Small intestine (tissue), 7 donors: ENCODE data around the gene SMG5. TPM values are rescaled to one million over a fixed set of nuclear protein-coding genes. Genes with fewer than 3 reads are reported as not detected.

ENCODE experiments used
- DNase-seq, 2 donors: peaks; one replicate each; pipeline versions ENCODE4 v3.0.0 to v3.0.0-alpha.2; 2013
- FAIRE-seq: peaks from 2 replicates; lab custom pipeline; 2012; peaks lifted over from hg19 to GRCh38; lab: Jason Lieb, UNC
- H3K27ac ChIP-seq, 3 donors: one replicate each; pipeline ENCODE4 v1.5.1; 2013; ENCODE audit warnings: low read length in 2 of 3, mild to moderate bottlenecking in 2 of 3, control low read depth in 1 of 3, inconsistent platforms in 1 of 3, low read depth in 1 of 3, moderate library complexity in 1 of 3
- H3K27me3 ChIP-seq, 3 donors: one replicate each; pipeline ENCODE4 v1.6.1; 2013; ENCODE audit warnings: low read length in 3 of 3, inconsistent platforms in 1 of 3; ENCODE audit not compliant: control insufficient read depth in 3 of 3, insufficient read depth in 3 of 3
- H3K36me3 ChIP-seq, 3 donors: one replicate each; pipeline ENCODE4 v1.6.1; 2013; ENCODE audit warnings: low read length in 3 of 3, inconsistent platforms in 1 of 3, low read depth in 1 of 3, mild to moderate bottlenecking in 1 of 3, moderate library complexity in 1 of 3; ENCODE audit not compliant: control insufficient read depth in 3 of 3, insufficient read depth in 2 of 3
- H3K4me1 ChIP-seq, 3 donors: one replicate each; pipeline ENCODE4 v1.6.1; 2013; ENCODE audit warnings: low read length in 2 of 3, inconsistent platforms in 1 of 3, low read depth in 1 of 3, mild to moderate bottlenecking in 1 of 3, moderate library complexity in 1 of 3; ENCODE audit not compliant: control insufficient read depth in 3 of 3, insufficient read depth in 2 of 3
- H3K4me3 ChIP-seq, 3 donors: one replicate each; pipeline ENCODE4 v1.5.1; 2013; ENCODE audit warnings: low read length in 3 of 3, control low read depth in 1 of 3, inconsistent platforms in 1 of 3, low read depth in 1 of 3, mild to moderate bottlenecking in 1 of 3, moderate library complexity in 1 of 3
- H3K9me3 ChIP-seq, 2 donors: one replicate each; pipeline ENCODE4 v1.6.1; 2013; ENCODE audit warnings: low read depth in 1 of 2, low read length in 1 of 2; ENCODE audit not compliant: control insufficient read depth in 2 of 2, insufficient read depth in 1 of 2
- WGBS, 3 donors: extraction: QIAGEN DNeasy Blood & Tissue Kit; methylation state at CpG; one replicate each; pipeline ENCODE4 v1.1.7; 2013; 5-methylcytosine and 5-hydroxymethylcytosine counted together
- polyA plus RNA-seq, 4 donors: library from polyadenylated mRNA; stranded (reverse) in 3 of 4; unstranded in 1 of 4; fragments of 200-250 nt in 3 of 4; fragments of 120-200 nt in 1 of 4; gene quantifications; one replicate each; pipeline versions ENCODE4 v1.2.1 to v1.2.3, GENCODE V29; 2013
- donor health status: healthy with polysubstance abuse.
- donor health status: control.
- donor health status: control.
- donor health status: Bipolar disorder and iron deficiency.
- donor health status: healthy.

Gene SMG5
- polyA plus RNA-seq, 4 donors, result 30.0 to 57.0 (median 43.3) TPM

DNA sequence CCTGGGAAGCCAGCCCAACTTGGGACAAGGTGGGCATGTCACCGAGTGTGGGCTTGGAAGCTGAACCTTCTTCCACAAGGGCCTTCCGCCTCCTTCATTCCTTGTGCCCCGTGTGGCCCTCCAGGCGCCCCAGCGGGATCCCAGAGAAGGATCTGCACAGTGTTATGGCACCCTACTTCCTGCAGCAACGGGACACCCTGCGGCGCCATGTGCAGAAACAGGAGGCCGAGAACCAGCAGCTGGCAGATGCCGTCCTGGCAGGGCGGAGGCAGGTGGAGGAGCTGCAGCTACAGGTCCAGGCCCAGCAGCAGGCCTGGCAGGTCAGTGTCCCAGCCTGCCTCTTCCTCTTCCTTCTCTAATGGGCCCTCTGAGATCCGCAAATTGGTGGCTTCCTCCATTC, 46.5 kb downstream of the SMG5 start:
- 95 to 96% (median 96%) methylated on average over 11 to 12 of the region's 12 CpGs for WGBS, 3 donors
- no peaks in the 10 kb centered on the region for H3K9me3 ChIP-seq
- peaks cover 0 to 7% (median 0%) of the 10 kb centered on the region in 3 donors for H3K4me1 ChIP-seq
- DNase-seq (no peak), FAIRE-seq (no peak)
- H3K4me3 ChIP-seq, result no peak overlapping the region
- no peaks in the 10 kb centered on the region for H3K27me3 ChIP-seq
- H3K36me3 ChIP-seq, result peaks cover 10 to 80% (median 16%) of the 10 kb centered on the region in 3 donors
- H3K27ac ChIP-seq, result no peak overlapping the region

DNA sequence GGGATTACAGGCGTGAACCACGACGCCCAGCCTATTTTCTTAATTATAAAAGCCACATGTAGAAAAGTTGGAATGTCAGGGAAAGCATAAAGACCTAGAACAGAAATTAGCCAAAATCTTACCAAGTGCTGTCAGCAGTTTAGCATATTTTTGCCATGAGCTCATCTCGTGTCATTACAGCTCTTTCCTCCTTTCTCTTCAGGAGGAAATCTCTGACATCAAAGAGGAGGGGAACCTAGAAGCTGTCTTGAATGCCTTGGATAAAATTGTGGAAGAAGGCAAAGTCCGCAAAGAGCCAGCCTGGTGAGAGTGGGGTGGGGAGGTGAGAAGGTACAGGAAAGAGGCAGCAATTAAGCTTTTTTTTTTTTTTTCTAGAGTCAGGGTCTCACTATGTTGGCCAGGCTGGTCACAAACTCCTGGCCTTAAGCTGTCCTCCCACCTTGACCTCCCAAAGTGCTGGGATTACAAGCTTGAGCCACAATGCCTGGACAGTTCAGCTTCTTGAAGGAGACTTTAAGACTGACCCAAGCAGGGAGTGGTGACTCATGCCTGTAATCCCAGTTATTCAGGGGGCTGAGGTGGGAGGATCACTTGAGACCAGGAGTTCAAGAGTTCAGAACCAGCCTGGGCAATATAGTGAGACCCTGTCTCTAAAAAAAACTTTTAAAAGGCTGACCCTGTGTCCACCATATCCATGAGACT, 49.0 kb downstream of the SMG5 start:
- H3K4me3 ChIP-seq, result no peak overlapping the region
- peaks cover 2 to 78% (median 16%) of the 10 kb centered on the region in 3 donors for H3K36me3 ChIP-seq
- no peaks in the 10 kb centered on the region for H3K9me3 ChIP-seq
- FAIRE-seq (no peak), DNase-seq (peak; percentile 43 to 58)
- H3K27me3 ChIP-seq, result no peaks in the 10 kb centered on the region
- peaks cover 0 to 7% (median 0%) of the 10 kb centered on the region in 3 donors for H3K4me1 ChIP-seq
- H3K27ac ChIP-seq, result no peak overlapping the region
- WGBS, 3 donors, result 56 to 72% (median 70%) methylated on average over 5 of the region's 5 CpGs

DNA sequence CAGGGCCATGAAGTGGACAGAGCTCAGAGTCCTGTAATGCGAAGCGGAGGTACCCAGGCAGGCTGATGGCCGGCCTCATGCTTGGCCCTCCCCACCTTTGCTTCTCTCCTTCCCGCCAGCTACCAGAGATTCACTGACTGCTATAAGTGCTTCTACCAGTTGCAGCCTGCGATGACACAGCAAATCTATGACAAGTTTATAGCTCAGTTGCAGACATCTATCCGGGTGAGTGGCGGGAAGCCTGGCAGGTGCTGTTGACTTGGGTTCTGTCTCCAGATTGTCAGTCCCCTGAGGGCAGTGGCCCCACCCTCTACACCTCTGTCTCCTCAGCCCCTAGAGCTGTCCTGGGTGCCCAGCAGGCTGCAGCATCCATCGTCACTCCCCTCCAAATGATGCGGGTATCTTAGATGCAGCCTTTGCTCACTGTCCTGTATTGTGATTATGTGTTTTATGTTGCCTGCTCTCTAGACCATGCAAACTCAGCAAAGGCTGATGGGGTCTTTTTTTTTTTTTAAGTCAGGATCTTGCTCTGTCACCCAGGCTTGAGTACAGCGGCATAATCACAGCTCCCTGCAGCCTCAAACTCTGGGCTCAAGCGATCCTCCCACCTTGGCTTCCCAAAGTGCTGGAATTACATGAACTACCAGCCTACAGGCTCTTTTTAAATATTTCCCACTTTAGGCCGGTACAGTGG, 50.3 kb downstream of the SMG5 start:
- 88 to 90% (median 90%) methylated on average over 12 of the region's 12 CpGs for WGBS, 3 donors

DNA sequence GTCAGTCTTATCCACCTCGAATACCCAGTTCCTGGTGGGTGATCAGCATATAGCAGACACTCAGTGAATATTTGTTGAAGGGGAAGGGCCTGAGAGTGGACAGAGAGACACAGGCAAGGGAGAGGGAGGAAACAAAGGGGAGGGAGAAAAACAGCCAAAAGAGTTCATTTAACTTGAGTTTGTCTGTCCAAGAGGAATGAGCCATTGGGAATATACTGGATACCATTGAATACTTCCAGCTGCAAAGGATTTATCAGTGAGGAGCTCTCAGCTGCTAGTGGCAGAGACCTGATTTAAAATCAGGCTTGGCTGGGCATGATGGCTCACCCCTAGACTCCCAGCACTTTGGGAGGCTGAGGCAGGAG, 52.2 kb downstream of the SMG5 start:
- DNase-seq, result no peak
- no peak for FAIRE-seq
- Histone ChIP-seq H3K27ac (no peak overlapping the region), H3K4me1 (peaks cover 0 to 7% (median 0%) of the 10 kb centered on the region in 3 donors), H3K36me3 (peaks cover 0 to 79% (median 3%) of the 10 kb centered on the region in 3 donors), H3K9me3 (no peaks in the 10 kb centered on the region), H3K27me3 (no peaks in the 10 kb centered on the region), H3K4me3 (no peak overlapping the region)
- WGBS, 3 donors, result 86 to 90% (median 87%) methylated on average over 1 of the region's 1 CpG

More for the DNA sequence above, 50.3 kb downstream of the SMG5 start:
- no peaks in the 10 kb centered on the region for H3K9me3 ChIP-seq
- H3K36me3 ChIP-seq, result peaks cover 2 to 79% (median 12%) of the 10 kb centered on the region in 3 donors
- H3K27ac ChIP-seq, result no peak overlapping the region
- DNase-seq (no peak), FAIRE-seq (no peak)
- H3K27me3 ChIP-seq, result no peaks in the 10 kb centered on the region
- peaks cover 0 to 7% (median 0%) of the 10 kb centered on the region in 3 donors for H3K4me1 ChIP-seq
- H3K4me3 ChIP-seq, result no peak overlapping the region

DNA sequence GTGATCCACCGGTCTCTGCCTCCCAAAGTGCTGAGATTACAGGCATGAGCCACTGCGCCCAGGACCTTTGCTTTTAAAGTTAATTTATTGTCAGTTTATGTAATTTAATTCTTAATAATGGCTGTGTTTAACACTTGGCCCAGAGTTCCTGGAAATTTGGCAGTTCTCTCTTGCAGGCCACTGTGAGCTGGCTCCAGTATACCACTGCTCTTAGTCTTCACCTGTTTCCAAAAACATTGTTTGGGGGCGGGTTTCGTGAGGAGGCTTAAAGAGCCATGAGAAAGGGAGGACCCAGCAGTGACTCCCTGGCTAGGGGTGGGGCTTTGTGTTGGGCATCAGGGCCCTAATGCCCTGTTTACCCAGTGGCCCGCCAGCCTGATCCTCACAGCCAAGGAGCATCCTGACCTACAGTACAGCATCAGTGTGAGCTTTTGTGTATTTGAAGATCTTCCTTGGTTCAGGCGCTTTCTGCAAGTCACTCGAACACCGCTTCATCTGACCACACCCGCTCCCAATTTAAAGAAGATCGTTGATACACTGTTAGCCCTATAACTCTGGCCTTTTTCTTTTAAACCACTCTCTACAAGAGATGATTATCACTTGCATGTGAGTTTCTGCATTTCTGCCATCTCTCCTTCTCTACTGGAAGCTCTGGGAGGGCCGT, 52.7 kb downstream of the SMG5 start:
- Histone ChIP-seq H3K9me3 (no peaks in the 10 kb centered on the region), H3K4me1 (peaks cover 0 to 7% (median 0%) of the 10 kb centered on the region in 3 donors), H3K4me3 (no peak overlapping the region), H3K27me3 (no peaks in the 10 kb centered on the region), H3K27ac (no peak overlapping the region), H3K36me3 (peaks cover 0 to 77% (median 3%) of the 10 kb centered on the region in 3 donors)
- FAIRE-seq, result no peak
- WGBS, 3 donors, result 93 to 96% (median 95%) methylated on average over 11 of the region's 11 CpGs
- DNase-seq, result no peak

DNA sequence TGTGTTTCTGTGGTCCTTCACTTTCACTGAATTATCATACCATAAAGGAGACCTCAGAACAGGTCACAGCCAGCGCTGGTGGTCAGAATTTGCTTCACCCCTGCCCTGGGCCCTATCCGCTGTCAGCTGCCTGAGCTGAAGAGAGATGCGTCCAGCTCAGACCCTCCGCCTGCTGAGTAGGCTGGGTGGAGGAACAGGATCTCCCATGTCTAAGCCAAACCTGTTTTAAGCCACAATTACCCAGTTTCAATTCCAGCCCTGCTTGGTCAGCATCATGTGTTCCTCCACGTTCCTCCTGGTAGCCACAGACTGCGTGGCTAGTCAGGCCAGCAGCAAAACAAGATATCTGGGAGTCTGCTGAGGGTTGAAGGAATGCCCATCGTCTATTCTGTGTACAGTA, 54.1 kb downstream of the SMG5 start:
- WGBS, 3 donors, result 72 to 79% (median 77%) methylated on average over 7 of the region's 7 CpGs
- FAIRE-seq (no peak), DNase-seq (no peak)
- Histone ChIP-seq H3K36me3 (peaks cover 0 to 71% (median 3%) of the 10 kb centered on the region in 3 donors), H3K27ac (no peak overlapping the region), H3K9me3 (no peaks in the 10 kb centered on the region), H3K27me3 (no peaks in the 10 kb centered on the region), H3K4me3 (no peak overlapping the region), H3K4me1 (peaks cover 0 to 5% (median 0%) of the 10 kb centered on the region in 3 donors)

DNA sequence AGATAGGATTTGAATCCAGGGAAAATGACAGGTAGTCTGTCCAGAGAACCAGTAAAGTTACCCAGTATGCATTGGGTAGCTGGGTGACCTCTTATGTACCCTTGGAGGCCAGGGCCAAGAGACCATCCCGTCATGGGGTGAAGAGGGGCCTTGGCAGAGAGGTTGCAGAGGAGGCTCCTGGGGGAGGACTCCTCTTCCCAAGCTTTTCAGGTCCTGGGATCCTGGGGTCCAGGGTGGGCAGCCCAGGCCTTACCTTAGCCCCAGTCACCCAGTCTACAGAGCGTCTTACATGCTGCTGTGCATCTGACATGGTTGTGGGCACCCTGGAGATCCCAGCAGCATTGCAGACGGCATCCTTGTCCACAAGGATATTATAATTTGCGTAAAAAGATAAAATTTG, 55.8 kb downstream of the SMG5 start:
- 86 to 94% (median 88%) methylated on average over 4 of the region's 4 CpGs for WGBS, 3 donors
- no peak overlapping the region for H3K4me3 ChIP-seq
- H3K36me3 ChIP-seq, result peaks cover 4 to 76% (median 9%) of the 10 kb centered on the region in 3 donors

DNA sequence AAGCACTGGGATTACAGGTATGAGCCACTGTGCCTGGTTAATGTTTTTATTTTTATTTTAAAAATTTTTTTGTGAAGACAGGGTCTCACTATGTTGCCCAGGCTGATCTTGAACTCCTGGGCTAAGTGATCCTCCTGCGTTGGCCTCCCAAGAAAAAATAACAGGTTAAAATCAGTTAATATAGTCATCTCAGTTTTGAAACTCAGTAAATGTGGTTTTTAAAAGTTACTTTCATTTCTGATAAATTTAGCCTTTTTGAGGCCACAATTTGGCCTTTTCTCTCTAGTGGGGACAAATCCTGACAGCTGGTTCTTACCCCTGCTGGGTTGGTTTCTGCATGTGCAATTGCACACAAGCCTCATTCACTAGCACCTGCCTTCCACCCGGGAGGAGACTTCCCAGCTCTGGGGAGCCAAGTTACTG, 56.5 kb downstream of the SMG5 start:
- Histone ChIP-seq H3K27me3 (no peaks in the 10 kb centered on the region), H3K9me3 (no peaks in the 10 kb centered on the region), H3K4me1 (no peaks in the 10 kb centered on the region), H3K27ac (peak overlapping the region in 1 of 3 donors; percentile 21), H3K36me3 (peaks cover 6 to 76% (median 11%) of the 10 kb centered on the region in 3 donors), H3K4me3 (no peak overlapping the region)
- WGBS, 3 donors, result 70 to 72% (median 72%) methylated on average over 2 of the region's 2 CpGs
- no peak for FAIRE-seq
- no peak for DNase-seq

More for the DNA sequence above, 55.8 kb downstream of the SMG5 start:
- Histone ChIP-seq H3K27me3 (no peaks in the 10 kb centered on the region), H3K4me1 (no peaks in the 10 kb centered on the region), H3K27ac (peak overlapping the region in 1 of 3 donors; percentile 39), H3K9me3 (no peaks in the 10 kb centered on the region)
- no peak for FAIRE-seq
- DNase-seq, result no peak
